GOT3 (cell line): ENCODE results near the gene PLCB3.
"Not testable (repeated sequence)": the region's sequence is repeated elsewhere in the genome, so short reads cannot be mapped to it uniquely, and the experiment has no call there.

Experiments
- DNase-seq: peaks from one replicate; lab custom pipeline; 2025; ENCODE audit warnings: mixed read lengths; lab: John Stamatoyannopoulos, UW

The PLCB3 gene

GRCh38 chr11:64237484-64237951 is 13.8 kb upstream of the PLCB3 start:
- no peak for DNase-seq

GRCh38 chr11:64238076-64238475 is 13.3 kb upstream of the PLCB3 start:
- no peak for DNase-seq

DNA sequence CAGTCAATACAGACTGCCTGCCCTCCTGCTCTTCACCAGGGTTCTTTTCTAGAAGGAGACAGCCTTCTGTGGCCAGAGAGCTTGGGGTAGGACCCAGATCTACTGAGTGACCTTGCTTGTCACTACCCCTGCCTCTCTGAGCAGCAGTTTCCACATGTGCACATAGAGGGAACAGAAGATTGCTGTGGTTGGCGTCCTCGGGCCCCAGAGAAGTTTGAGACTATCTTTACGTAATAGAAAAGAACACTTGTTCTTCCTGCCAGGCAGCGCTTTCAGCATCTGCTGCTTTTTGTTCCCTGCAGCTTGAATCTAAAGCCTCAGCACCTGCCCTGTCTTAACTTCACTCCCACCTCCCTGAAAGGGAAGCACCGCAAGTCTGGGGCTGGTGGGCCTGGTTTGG is 12.3 kb upstream of the PLCB3 start:
- DNase-seq: no peak

- DNase-seq: no peak
Measured at GRCh38 chr11:64239662-64240434, 11.5 kb upstream of the PLCB3 start.

GRCh38 chr11:64240435-64241240 is 10.7 kb upstream of the PLCB3 start, which contains the start of gene FKBP2:
Gene FKBP2, plus strand, starts transcription at chr11:64241095. Its CDS starts 1,293 bp downstream, at chr11:64242388.
- peak; percentile 94 for DNase-seq

DNA sequence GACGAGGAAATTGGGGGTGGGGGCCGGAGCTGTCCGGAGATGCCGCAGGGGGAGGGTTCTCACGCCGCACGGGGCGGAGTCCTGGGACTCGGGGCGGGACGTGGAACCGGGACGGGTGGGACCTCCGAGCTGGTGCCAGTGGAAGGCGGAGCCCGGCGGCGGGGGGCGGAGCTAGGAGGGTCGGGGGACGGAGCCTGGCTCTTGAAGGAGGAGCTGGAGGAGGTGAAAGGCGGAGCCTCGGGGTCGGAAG is 10.2 kb upstream of the PLCB3 start:
- DNase-seq: peak; percentile 99

DNA sequence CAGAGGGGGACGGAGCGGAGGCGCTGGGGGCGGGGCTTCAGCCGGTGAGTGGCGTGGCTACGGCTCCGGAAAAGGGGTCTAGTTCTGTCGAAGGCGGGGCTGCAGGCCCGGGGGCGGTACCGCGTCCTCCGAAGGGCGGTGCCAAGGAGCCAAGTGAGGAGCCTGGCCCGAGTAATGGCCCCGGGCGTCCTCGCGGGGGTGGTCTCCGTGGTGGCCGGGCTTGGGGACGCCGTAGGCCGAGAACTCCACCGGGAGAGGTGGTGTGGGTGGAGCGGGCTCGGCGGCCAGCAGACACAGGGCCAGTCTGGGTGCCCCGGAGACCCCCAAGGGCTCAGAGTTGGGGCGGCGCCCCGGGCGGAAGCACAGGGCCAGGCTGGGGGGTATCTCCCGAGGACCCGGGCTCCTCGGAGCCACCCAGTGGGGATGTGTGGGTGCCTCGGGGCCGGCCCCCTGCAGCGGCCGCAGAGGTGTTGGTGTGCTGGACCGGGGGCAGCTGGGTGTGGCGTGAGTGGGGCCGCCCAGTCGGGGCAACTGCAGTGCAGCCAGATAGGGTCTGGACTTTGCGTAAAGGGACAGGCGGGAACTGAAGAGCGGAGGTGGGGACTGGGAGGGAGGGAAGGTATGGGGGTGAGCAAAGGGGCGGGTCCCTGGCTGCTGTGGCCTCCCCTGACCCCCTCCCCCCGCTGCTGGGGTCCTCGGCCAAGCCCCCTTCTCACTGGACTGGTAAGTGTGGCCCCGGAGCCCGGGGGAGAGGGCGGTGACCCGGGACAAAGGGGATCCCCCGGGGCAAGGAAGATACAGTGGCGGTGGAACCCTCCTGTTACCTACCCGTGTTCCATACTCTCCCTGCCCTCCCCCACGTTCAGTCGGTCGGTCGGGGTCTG is 9.6 kb upstream of the PLCB3 start:
- no peak for DNase-seq

GRCh38 chr11:64243236-64243854 is 8.0 kb upstream of the PLCB3 start:
- no peak for DNase-seq

DNA sequence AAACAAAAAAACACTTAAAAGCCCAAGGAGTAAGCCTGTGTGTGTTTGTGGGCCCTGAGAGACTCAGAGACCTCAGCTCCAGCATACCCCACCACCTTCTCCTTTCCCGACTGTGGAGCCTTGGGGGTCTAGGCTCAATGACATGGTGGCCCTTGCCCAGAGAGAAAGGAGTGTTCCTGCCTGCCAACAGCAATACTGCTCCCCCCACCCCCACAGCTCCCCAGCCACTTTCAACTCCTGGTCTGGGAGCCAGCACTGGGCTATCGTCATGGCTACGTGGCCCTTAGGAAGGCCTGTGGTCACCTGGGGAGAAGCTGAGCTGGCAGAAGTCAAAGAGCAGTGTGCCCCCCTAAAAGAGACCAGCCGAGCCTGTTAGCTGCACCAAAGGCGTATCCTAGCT is 7.2 kb upstream of the PLCB3 start:
- no peak for DNase-seq

DNA sequence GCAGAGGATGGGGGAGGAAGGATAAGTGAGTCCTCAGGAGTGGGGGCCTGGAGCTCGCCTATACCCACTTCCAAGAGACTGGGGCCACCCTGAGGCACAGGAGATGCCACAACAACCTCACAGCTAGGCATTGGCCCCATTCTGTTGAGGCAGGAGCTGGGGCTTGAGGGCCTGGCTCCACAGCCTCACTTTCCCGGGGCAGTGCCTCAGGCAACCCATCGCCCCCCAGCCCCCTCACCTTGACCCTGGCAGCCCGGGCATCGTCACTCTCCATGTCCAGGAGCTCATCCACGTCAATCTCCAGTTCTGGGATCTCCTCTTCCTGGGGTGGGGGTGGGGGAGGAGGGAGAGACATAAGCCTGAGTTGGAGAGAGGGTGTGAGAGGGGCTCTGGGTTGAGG is 6.4 kb upstream of the PLCB3 start:
- DNase-seq: no peak

DNA sequence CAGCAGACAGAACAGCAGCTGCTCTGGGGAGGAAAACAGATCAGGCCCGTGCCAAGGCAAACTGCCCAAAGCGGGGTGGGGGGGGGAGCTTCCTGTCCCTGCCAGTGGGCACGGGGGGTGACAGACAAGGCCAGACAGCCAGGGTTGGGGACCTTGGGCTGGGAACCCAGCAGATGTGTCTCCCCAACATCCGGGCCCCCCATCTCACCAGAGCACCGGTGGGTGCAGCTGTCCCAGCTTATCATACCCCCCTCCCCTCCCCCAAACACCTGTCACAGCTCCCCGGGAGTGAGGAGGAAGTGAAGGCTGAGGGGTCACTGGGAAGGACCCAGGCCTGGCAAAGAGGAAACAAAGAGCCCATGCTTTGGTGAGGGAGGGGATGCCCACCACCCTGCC is 5.9 kb upstream of the PLCB3 start:
- no peak for DNase-seq

DNA sequence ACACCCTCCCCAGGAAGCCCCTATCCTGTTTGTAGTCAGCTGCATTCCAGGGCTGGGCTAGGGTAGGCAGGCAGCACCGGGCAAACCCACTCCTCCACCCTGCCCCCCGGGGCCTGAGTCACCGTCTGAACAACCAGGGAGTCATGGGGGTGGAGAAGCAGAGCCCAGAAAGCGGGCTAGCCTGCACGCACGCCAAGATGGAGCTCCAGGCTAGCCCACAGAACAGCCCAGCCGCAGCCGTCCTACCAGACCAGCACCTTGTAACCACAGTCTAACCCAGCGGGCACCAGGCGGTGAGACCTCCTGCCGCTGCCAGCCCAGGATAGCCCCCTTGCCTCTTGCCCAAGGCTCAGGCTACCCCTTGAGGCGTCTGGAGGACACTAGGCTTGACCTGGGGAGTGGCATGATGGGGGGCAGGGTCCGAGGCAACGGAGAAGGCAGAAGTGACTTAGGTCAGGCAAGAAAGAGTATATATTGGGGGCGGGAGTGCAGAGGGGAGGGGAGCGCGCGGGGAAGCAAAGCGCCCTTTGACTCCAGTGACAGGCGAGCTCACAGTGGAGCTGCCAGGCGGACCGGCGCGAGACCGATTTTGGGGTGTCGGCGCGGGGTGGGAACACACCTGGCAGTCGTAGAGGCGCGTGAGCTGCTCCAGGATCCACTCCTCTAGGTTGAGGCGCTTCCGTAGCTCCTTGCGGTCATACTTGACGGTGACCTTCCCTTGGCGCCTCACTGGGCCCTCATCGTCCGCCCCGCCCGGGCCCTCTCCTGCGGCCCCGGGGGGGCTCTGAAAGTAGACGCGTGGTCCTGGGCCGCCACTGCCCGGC is 5.3 kb upstream of the PLCB3 start:
- DNase-seq: no peak

GRCh38 chr11:64246621-64246870 is 4.8 kb upstream of the PLCB3 start:
- not testable (repeated sequence) for DNase-seq

DNA sequence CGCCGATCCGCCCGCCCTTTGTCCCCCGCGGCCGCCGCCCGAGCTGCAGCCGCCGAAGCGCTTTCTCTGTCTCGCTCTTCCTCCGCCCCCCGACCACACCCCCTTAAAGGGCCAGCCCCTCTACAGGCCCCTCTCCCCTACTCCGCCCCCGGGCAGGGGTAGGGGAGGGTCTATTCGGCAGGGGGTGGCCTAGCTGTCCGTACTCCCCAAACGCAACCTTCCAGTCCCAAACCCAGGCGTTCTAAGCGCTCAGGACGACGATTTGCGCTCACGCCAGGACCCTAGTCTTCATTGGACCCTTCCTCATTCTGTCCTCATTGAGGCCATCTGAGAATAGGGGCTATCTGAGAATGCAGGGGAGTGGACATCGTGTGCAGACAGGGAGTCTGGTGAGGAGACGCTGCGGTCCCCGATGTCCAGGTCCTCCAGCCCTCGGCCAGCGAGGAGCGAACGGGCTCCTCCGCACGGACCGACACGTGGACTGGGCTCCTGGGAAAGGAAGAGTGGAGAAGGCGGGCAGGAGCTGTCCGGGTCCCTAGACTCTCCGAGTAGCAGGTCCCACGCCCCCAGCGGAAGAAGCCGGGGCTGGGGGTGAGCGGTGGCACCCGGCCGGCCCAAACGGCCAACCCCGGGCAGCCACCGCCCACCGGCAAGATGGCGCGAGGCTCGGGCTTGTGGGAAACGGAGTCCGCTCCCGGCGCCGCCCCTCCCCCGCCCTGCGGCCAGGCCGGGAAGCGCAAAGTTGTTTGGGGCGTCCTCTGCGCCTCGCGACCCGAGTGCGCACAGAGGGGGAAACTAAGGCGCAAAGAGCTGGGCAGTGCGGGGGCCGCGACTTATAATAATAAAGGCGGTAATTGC is 4.2 kb upstream of the PLCB3 start, which contains the start of gene PPP1R14B:
PPP1R14B (minus strand) TSS at position 73 of the 858 bp plus-strand sequence. CDS start 270 bp downstream, outside the sequence.
- peak; percentile 57 for DNase-seq

DNA sequence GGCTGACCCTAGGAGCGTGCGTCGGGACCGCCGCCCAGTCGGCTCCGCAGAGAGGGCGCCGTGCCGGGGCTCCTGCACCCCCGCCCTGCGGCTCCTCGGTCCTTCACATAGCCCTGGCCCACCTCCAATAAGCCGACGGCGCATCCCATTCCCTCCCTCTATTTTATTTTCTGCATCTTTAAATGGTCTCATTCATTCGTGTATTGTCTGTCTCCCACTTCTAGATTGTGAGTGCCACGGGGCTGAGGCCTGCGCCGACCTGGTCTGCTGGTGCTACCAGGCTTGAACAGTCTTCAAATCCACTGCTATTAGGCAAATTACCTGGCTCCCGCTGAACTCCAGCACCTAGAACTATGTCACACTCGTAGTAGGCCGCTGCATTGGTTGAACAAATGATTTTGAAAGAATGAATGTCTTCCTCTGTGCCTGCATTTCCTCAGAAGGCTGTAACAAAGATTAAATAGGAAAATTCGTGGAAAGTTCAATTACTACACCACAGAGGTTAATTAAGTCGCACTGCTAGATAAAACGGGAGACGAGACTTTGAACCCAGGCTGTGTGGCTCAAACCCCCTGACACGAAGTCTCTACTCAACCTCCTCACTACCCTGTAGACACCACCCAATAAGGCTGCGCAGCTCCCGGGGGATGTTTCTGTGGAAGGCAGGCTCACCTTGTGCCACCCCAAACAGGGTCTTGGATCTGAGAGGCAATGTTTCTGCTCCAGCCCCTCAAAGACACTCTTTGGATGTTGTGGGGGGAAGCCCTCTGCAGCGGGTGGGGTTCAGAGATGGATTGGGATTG is 3.4 kb upstream of the PLCB3 start:
- no peak for DNase-seq

DNA sequence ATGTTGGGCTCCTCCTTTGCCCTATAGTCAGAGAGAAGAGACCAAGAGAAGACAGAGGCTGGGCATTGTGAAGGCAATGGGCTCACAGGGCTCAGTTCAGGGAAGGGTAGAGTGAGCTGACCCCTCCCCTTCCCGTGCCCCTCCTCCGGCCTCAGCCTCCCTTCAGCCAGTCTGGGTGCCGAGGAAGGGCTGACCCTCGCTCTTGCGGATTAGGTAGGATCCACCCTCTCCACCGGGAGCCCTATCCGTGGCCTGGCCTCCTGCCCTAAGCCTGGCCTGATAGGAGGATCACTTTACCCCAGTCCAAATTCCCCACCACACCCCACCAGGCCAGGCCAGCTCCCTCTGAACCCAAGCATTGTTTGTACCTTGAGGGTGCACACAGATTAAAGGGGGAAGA is 2.8 kb upstream of the PLCB3 start:
- DNase-seq: no peak

DNA sequence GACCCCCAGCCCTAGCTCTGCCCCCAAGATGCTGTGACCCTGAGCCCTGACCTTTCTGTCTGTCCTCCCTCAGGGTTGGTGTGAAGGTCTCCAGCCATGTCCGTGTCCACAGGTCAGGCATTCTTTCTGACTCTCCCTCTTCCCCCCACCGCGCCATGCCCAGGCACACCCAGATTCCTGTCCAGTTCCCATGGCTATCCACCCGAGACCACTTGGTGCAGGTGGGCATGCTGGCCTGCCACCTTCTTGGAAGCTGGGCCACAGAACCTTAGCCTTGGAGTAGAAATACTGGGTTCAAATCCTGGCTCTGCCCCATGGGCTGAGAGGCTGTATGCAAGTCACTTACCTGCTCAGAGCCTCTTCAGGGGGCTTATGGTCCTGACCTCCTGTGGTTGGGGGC is 2.3 kb upstream of the PLCB3 start:
- no peak for DNase-seq

DNA sequence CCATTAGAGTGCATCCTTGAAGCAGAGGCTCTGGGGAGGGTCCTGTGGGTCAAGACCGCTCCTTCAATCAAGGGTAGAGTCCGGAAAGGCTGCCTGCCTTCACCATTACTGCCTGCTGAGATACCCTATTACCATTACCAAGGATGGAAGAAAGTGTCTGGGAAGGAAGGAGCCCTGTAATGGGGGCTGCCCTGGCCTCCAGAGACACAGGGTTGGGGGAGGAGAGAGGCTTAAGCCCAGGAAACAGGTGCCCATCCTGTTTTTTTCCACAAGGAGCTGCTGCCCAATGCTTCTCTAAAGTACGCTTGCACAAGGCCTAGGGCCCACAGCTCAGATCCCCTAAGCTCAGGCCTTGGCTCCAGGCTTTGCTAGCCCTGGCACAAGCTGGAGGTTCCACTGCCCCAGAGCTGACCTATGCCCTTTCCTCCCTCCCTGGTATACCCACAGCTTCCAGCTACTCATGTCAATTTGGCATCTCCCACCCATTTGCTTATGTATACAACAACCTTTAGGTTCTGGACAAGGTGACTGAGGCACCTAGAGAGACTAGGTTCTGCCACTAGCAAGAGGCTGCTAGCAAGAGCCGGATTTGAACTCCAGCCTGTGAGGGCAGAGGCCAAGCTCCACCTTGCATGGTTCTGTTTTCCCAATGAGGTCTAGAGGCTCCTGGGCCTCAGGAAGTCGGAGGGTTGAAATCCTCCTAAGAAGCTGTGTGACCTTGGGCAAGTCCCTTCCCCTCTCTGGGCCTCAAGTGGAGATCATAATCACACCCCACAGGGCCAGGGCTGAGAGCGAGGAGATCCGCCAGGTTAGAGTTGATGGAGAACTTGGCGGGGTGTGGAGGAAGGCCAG is 1.5 kb upstream of the PLCB3 start:
- no peak for DNase-seq
